ENCODE results near the gene MRPS22.
"Not testable (repeated sequence)": the region's sequence is repeated elsewhere in the genome, so short reads cannot be mapped to it uniquely, and the experiment has no call there.

The MRPS22 gene

GRCh38 chr3:139401155-139401554, 57.3 kb downstream of the MRPS22 start:
- DNase-seq = not testable (repeated sequence)

Data from NCI-H187 (cell line).